Measurements from ENCODE around the gene PIMREG.

GRCh38 chr17:6435051-6435450 lies 9.2 kb upstream of the PIMREG start, which contains the start of gene AIPL1:
- TF ChIP-seq POLR2A (IDR thresholded peaks at IDR 0.05; ENCODE audit: extremely low read depth, insufficient read length) = no peak
- TF ChIP-seq CTCF (IDR thresholded peaks at IDR 0.05; ENCODE audit: low read depth, low read length) = no peak

All from NB4 (cell line).